Measurements from ENCODE around the gene C6orf118. TPM values are rescaled to one million over a fixed set of nuclear protein-coding genes. Genes with fewer than 3 reads are reported as not detected.

The C6orf118 gene
- total and polyA plus RNA-seq, 10 of the 15 experiments (the other 5 are each of a cell fraction or from before 2014, with no cell fraction given), result not detected

GRCh38 chr6:165308926-165309731 lies at the start of gene C6orf118 (continued):
- TF ChIP-seq CREM (IDR thresholded peaks at IDR 0.05; ENCODE audit: low read depth) (no peak), RFX5 (IDR thresholded peaks at IDR 0.05; ENCODE audit: low read depth, low read length) (no peak), MXI1 (IDR thresholded peaks at IDR 0.05; ENCODE audit: low read depth, low read length) (no peak)

GRCh38 chr6:165345700-165346099 lies 36.3 kb upstream of the C6orf118 start:
- Histone ChIP-seq H3K27ac (ENCODE audit: control insufficient read depth, insufficient read depth) (no peak overlapping the region), H3K4me2 (ENCODE audit: control insufficient read depth, insufficient read depth) (no peak overlapping the region), H4K20me1 (ENCODE audit: control insufficient read depth, insufficient read depth) (no peaks in the 10 kb centered on the region), H3K27me3 (replicated peaks in 1 of 2; ENCODE audit: control insufficient read depth in 2 of 2, insufficient read depth in 2 of 2, low read length in 1 of 2) (no peaks in the 10 kb centered on the region), H3K4me1 (ENCODE audit: control insufficient read depth, insufficient read depth, low read length) (no peaks in the 10 kb centered on the region), H3K4me3 (no peak overlapping the region), H3K79me2 (ENCODE audit: control insufficient read depth, insufficient read depth, low read length) (no peaks in the 10 kb centered on the region), H3K36me3 (ENCODE audit: control insufficient read depth in 2 of 2, insufficient read depth in 2 of 2, low read length in 1 of 2) (no peaks in the 10 kb centered on the region), H2AFZ (ENCODE audit: control insufficient read depth, low read depth, low read length) (no peak overlapping the region), H3K9me3 (replicated peaks; ENCODE audit: control insufficient read depth, insufficient read depth, low read length) (no peaks in the 10 kb centered on the region), H3K9ac (ENCODE audit: control insufficient read depth, insufficient read depth, low read length) (no peak overlapping the region)
- FAIRE-seq (no peak), ATAC-seq (no peak), DNase-seq (ENCODE audit: low read depth, low spot score) (no peak)
- ChIA-PET SMC1A (ENCODE audit: uncharacterized antibody, unreplicated experiment) (no interaction called here), POLR2A (no interaction called here), RAD21 (ENCODE audit: unreplicated experiment) (no interaction called here), CTCF (no interaction called here)
- BruUV-seq (replicated peaks), result no TSS peak
- 45% methylated on average over 4 of the region's 4 CpGs for WGBS (ENCODE audit: insufficient coverage, insufficient replicate concordance, low lambda C conversion rate, missing lambda C conversion rate)
- in situ Hi-C loops (cut with MboI) (no loop called here), intact Hi-C loops (cut with micrococcal nuclease; ENCODE audit: unreplicated experiment) (no loop called here)
- no peak for TF ChIP-seq KAT2A (conservative IDR thresholded peaks at IDR 0.05; ENCODE audit: control insufficient read depth, low read depth, low read length)
- no peak for TF ChIP-seq ZBTB40 (IDR thresholded peaks at IDR 0.05; ENCODE audit: borderline replicate concordance)
- no peak for TF ChIP-seq SMAD1 (IDR thresholded peaks at IDR 0.05; ENCODE audit: low read depth, partially characterized antibody)
- no peak for TF ChIP-seq ETV6 (conservative IDR thresholded peaks at IDR 0.05 in 1 of 2, IDR thresholded peaks at IDR 0.05 in 1 of 2; ENCODE audit: borderline replicate concordance in 1 of 2, low read depth in 1 of 2)
- TF ChIP-seq YY1 (IDR thresholded peaks at IDR 0.05; ENCODE audit: low read depth, low read length), result no peak
- TF ChIP-seq, protein P1, sequence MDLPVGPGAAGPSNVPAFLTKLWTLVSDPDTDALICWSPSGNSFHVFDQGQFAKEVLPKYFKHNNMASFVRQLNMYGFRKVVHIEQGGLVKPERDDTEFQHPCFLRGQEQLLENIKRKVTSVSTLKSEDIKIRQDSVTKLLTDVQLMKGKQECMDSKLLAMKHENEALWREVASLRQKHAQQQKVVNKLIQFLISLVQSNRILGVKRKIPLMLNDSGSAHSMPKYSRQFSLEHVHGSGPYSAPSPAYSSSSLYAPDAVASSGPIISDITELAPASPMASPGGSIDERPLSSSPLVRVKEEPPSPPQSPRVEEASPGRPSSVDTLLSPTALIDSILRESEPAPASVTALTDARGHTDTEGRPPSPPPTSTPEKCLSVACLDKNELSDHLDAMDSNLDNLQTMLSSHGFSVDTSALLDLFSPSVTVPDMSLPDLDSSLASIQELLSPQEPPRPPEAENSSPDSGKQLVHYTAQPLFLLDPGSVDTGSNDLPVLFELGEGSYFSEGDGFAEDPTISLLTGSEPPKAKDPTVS (IDR thresholded peaks at IDR 0.05; ENCODE audit: low read depth, low read length), result no peak
- no peak for TF ChIP-seq RELB (IDR thresholded peaks at IDR 0.05; ENCODE audit: low read depth)
- TF ChIP-seq, protein P2, sequence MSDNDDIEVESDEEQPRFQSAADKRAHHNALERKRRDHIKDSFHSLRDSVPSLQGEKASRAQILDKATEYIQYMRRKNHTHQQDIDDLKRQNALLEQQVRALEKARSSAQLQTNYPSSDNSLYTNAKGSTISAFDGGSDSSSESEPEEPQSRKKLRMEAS (IDR thresholded peaks at IDR 0.05; ENCODE audit: low read depth, low read length), result no peak

All from GM12878 (cell line).